K562 (cell line): Measurements from ENCODE around the gene CLDN7.
A peak's percentile ranks its signal among the peaks of the same experiment; 100 is the strongest.

Experiments
- CREB5 ChIP-seq: fragments of 250-450 bp; sonication (Bioruptor Pico); IDR thresholded peaks from 2 replicates; pipeline ENCODE4 v1.5.0; 2020; ENCODE audit warnings: mild to moderate bottlenecking
- CTCF ChIP-seq, 3 experiments: IDR thresholded peaks in 2 of 3; conservative IDR thresholded peaks in 1 of 3; 2 replicates each; pipeline ENCODE4 v1.5.1; 2011 to 2012; ENCODE audit warnings: low read length in 3 of 3, mild to moderate bottlenecking in 3 of 3, control low read depth in 2 of 3, improper control_type of control experiment in 1 of 3, inconsistent platforms in 1 of 3, low read depth in 1 of 3, mixed read lengths in 1 of 3, moderate library complexity in 1 of 3; ENCODE audit not compliant: insufficient read depth in 2 of 3
- DNMT1 ChIP-seq: fragments of 450-650 bp; IDR thresholded peaks from 2 replicates; pipeline ENCODE4 v1.6.1; 2016; ENCODE audit warnings: antibody characterized with exemption, mild to moderate bottlenecking
- E4F1 ChIP-seq: fragments of 250-450 bp; sonication (Bioruptor Pico); IDR thresholded peaks from 2 replicates; pipeline ENCODE4 v1.5.0; 2021; ENCODE audit warnings: mild to moderate bottlenecking, borderline replicate concordance
- IRF2 ChIP-seq: sonication (generic); formaldehyde crosslinking; IDR thresholded peaks from 2 replicates; pipeline ENCODE4 v1.8.1; 2022; ENCODE audit warnings: mild to moderate bottlenecking, missing genetic modification reagents
- JUND ChIP-seq, 2 experiments: IDR thresholded peaks; 2 replicates in 1 of 2; 3 replicates in 1 of 2; pipeline ENCODE4 v1.6.1; 2011; ENCODE audit warnings: borderline replicate concordance in 2 of 2, low read depth in 2 of 2, low read length in 2 of 2, improper control_type of control experiment in 1 of 2, missing biosample characterization in 1 of 2, missing genetic modification characterization in 1 of 2, missing genetic modification reagents in 1 of 2
- NBN ChIP-seq: fragments of 450-650 bp; IDR thresholded peaks from 2 replicates; pipeline ENCODE4 v1.6.1; 2016; ENCODE audit warnings: low read depth, mild to moderate bottlenecking
- POLR2H ChIP-seq: IDR thresholded peaks from 2 replicates; pipeline ENCODE4 v1.6.1; 2016; ENCODE audit warnings: missing genetic modification characterization, low read depth, mild to moderate bottlenecking, control low read depth, missing compliant biosample characterization, moderate library complexity
- RUNX1 ChIP-seq: sonication (generic); IDR thresholded peaks from 2 replicates; pipeline ENCODE4 v1.6.1; 2016; ENCODE audit warnings: antibody characterized with exemption, low read depth
- ZNF124 ChIP-seq: sonication (generic); formaldehyde crosslinking; IDR thresholded peaks from 2 replicates; pipeline ENCODE4 v1.8.1; 2022; ENCODE audit warnings: missing genetic modification reagents
- ZSCAN32 ChIP-seq: fragments of 450-650 bp; formaldehyde crosslinking; IDR thresholded peaks from 2 replicates; pipeline ENCODE4 v1.4.0; 2020; ENCODE audit warnings: mild to moderate bottlenecking, moderate library complexity
- TF ChIP-seq, protein P1 (sequence below): IDR thresholded peaks from 2 replicates; pipeline ENCODE4 v1.6.1; 2016; ENCODE audit warnings: missing genetic modification characterization, missing compliant biosample characterization

DNA sequence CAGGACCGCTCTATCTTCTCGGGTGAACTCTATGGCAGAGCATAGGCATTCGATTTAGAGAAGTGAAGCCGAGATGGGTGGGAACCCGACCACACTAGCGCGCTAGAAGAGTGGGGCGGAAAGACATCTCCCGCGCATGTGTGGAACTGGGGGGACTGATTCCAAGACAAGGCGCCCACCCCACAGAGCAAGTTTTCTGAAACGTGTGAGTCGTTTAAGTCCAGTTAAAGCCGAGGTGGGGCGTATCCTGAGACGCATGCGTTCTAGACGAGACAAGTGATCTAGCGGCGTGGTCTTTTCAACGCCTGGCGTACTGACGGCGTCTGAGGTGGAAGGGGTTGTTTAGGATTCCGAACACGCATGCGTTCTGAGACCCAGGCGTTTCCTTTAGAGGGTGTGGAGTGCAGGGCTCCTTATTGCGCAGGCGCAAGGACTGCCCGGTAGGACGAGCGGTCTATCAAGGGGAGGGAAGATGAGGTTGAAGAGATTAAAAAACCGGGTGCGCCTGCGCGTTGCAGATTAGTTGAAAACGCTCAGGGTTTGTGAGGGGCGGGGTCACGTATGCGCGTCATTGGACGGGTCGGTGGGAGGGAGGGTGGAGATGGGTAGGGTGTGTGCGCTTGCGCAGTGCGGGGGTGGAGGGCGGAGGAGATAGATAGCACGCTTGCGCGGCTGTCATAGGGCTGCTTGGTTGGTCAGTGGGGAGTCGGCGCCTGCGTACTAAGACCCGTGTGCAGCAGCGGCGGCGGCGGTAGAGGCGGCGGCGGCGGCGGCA, 44.8 kb upstream of the CLDN7 start, which contains the start of gene EIF5A:
- TF ChIP-seq DNMT1 (no peak), RUNX1 (no peak), CTCF (IDR thresholded peaks at IDR 0.05 in 2 of 3, conservative IDR thresholded peaks at IDR 0.05 in 1 of 3; ENCODE audit: insufficient read depth in 2 of 3, low read depth in 1 of 3, low read length in 3 of 3) (no peak), ZNF124 (no peak), POLR2H (peak; percentile 86), NBN (no peak), JUND (IDR thresholded peaks at IDR 0.05; ENCODE audit: borderline replicate concordance, low read depth, low read length) (no peak; the same call in none of the 2 replicates), JUND (tag; IDR thresholded peaks at IDR 0.05; ENCODE audit: borderline replicate concordance, low read depth, low read length) (no peak), CREB5 (CRISPR knock-in tag) (no peak), E4F1 (CRISPR knock-in tag) (no peak), IRF2 (CRISPR knock-in tag) (no peak), ZSCAN32 (CRISPR knock-in tag) (no peak)
- TF ChIP-seq, protein P1, sequence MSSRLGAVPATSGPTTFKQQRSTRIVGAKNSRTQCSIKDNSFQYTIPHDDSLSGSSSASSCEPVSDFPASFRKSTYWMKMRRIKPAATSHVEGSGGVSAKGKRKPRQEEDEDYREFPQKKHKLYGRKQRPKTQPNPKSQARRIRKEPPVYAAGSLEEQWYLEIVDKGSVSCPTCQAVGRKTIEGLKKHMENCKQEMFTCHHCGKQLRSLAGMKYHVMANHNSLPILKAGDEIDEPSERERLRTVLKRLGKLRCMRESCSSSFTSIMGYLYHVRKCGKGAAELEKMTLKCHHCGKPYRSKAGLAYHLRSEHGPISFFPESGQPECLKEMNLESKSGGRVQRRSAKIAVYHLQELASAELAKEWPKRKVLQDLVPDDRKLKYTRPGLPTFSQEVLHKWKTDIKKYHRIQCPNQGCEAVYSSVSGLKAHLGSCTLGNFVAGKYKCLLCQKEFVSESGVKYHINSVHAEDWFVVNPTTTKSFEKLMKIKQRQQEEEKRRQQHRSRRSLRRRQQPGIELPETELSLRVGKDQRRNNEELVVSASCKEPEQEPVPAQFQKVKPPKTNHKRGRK (tag): no peak
